GM18868 (cell line): Measurements from ENCODE around the gene ACOT13.
"Not testable (repeated sequence)": the region's sequence is repeated elsewhere in the genome, so short reads cannot be mapped to it uniquely, and the experiment has no call there.

ENCODE experiments used
- ATAC-seq: cut with Tn5 transposase; IDR thresholded peaks from one replicate; pipeline ENCODE4 v1.9.1; 2021; ENCODE audit warnings: mild to moderate bottlenecking, moderate library complexity; ENCODE audit not compliant: unreplicated experiment

The ACOT13 gene

DNA sequence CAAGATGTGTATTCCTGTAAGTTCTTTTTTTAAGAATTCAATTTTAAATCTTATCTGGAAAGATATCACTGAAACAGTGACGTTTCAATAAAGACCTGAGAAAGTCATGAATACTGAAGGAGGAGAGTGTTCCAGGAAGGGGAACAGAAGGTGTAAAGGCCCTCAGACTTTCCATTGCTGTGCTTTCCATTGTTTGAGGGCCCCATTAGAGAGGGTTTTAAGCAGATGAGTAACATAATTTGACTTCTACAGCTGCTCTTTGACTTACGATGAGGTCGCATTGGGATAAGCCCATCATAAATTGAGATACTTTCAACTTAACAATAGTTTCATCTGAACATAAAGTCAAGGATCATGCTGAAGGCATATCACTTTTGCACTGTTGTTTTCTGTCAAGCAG is 24.7 kb downstream of the ACOT13 start:
- no peak for ATAC-seq

DNA sequence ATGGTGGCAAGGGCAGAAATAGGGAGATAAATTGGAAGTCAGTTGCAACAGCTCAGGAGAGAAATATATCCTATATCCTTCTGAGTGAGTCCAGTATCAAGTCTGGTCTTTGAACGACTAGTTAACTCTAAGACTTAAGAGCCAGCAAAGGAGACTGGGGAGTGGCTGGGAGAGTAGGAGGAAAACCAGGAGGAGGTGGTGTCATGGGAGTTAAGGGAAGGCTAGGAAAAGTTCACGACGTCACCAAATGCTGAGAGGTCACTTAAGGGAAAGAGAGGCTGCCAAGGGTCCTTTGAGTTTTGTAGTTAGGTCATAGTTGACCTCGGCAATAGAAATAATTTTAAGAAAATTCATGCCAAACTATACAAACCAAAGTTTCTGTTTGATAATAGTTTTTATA is 25.1 kb downstream of the ACOT13 start:
- no peak for ATAC-seq

DNA sequence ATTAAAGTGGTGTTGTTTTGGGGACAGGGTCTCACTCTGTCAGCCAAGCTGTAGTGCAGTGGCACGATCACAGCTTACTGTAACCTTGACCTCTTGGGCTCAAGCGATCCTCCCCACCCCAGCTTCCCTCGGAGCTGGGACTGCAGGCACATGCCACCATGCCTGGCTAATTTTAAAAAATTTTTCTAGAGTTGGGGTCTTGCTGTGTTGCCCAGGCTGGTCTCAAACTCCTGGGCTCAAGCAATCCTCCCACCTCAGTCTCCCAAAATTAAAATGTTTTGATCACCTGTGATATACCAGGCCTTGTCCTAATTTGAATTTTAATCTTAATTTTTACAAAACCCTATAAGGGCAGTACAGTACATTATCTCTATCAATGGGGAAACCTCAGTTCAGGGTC is 25.5 kb downstream of the ACOT13 start:
- ATAC-seq = no peak

GRCh38 chr6:24692848-24693592 is 26.1 kb downstream of the ACOT13 start:
- ATAC-seq = no peak

- ATAC-seq = no peak
Observed at GRCh38 chr6:24694198-24694597, 27.3 kb downstream of the ACOT13 start.

DNA sequence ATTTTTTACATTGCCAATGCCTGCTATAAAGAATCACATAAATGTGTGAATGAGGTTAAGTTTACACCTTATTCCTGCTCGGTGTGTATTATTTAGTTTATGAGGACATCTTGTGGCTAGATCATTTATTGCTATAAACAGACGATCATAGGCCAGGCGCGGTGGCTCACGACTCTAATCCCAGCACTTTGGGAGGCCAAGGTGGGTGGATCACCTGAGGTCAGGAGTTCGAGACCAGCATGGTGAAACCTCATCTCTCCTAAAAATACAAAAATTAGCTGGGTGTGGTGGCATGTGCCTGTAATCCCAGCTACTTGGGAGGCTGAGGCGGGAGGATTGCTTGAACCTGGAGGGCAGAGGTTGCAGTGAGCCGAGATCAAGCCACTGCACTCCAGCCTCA is 28.8 kb downstream of the ACOT13 start:
- ATAC-seq = peak; percentile 78

- no peak for ATAC-seq
Observed at GRCh38 chr6:24696097-24696496, 29.2 kb downstream of the ACOT13 start.

- no peak for ATAC-seq
Observed at GRCh38 chr6:24699521-24700359, 32.9 kb downstream of the ACOT13 start.

- ATAC-seq = no peak
Observed at GRCh38 chr6:24702720-24703282, 35.9 kb downstream of the ACOT13 start.

- ATAC-seq = no peak
Observed at GRCh38 chr6:24704468-24704867, 37.6 kb downstream of the ACOT13 start.

DNA sequence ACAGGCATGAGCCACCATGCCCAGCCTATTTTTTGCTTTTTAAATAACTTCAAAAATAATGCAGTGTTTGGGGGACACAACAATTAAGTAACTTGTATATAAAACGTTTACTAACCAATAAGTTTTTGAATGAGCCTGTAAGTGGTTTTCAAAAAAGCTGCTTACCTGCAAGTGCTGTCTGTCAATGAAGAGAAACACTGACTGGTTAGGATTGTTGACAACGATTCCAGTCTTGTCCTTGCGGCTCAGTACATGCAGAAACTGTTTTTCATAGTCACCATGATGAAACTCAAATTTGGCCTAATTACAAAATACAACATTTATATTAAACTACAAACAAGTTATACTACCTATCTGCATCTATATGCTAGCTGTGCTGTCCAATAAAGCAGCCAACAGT is 41.7 kb downstream of the ACOT13 start:
- ATAC-seq = no peak

- ATAC-seq = no peak
Observed at GRCh38 chr6:24709014-24709711, 42.3 kb downstream of the ACOT13 start.

DNA sequence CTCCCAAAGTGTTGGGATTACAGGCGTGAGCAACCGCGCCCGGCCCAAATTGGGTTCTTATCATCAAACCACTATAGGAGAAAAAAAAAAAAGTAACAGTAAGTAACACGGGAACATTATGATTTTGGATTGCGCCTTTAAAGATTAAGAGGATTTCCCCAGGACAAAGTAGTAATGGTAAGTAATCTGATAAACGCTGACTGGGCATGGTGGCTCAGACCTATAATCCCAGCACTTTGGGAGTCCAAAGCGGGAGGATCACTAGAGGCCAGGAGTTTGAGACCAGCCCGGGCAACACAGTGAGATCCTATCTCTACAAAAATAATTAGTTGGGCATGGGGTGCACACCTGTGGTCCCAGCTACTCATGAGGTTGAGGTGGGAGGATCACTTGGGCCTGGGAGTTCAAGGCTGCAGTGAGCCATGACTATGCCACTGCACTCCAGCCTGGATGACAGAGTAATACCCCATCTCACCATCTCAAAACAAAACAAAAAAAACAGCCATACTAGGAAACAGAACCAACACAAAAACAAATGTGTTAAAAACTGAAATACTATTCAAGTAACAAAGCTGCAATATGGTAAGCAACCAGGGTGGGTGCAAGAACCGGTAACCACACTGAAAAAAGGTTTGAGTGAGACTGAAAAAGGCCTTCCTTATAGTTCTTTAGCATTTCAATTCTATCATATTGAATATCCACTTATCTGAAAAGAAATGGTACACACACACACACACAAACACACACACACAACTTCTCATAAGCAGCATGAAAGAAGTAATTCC is 43.8 kb downstream of the ACOT13 start:
- ATAC-seq = no peak

GRCh38 chr6:24716602-24717148 is 49.8 kb downstream of the ACOT13 start:
- not testable (repeated sequence) for ATAC-seq

DNA sequence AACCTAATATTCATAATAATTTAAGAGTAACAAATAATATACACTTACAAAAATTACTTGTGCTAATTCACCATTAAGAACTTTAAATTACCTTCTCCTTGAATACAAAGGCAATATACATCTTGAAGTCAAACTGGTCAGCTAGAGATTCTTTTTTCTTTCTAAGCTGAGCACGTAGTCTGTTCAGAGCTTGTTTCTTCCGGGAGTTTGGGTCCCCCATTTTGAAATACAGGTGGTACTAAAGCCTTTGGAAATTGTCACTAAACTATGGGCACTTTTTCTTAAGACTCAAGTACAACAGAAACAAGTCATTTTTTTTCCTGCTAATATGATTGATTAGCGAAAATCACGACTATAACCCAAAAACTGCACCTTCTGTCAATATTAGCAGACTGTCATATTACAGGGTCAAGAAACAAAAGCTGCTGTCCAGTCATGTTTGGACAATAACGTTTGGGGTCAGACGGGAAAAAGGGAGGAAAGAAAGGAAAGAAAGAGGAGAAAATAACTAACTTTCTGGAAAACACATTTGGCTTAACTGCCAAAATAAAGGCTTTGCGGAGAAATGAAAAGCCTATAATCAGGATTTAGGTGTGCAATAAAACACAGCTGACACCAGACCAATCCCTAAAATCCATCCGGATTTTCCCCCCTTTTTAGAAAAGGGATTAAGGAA is 51.7 kb downstream of the ACOT13 start:
- ATAC-seq = no peak

DNA sequence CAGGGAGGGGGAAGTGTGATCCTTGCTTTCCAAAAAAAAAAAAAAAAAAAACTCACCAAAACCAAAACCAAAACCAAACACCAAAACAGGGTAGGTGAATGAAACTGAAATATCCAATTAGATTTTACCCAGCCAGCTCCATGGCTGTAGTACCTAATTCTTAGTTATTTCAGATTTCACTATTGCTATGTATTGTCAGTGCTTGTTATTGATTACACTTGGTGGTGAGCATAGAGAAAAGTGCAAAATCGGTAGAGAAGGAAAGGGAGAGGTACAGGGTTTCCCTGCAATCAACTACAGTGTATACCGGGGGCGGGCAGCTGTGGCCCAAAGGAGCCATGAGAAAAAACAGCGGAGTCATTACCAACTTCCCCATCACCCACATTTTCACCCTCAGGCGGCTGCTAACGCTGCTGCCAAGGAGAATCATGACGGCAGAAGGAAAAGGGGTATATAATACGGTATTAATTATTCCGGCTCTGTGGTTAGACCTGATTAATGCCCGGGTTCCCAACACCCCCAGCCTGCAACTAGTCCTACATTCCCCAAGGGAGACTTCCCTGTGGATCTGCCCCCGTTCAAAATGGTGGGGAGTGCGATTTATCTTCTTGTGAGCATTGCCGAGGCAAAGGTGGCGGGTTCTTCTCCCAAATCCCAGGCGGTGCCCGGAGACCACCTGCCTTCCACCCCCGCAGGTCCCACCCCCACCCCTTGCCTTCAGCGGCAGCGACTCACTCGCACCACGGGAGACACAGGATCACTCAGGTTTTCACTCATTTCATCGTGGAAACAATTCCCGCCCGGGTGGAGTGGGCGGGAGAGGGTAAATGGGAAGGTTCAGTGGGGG is 52.5 kb downstream of the ACOT13 start, which contains the start of gene C6orf62:
TSS of gene C6orf62 (minus strand) at position 30 of the 847 bp plus-strand sequence. CDS start 486 bp downstream, outside the sequence.
- ATAC-seq = no peak

DNA sequence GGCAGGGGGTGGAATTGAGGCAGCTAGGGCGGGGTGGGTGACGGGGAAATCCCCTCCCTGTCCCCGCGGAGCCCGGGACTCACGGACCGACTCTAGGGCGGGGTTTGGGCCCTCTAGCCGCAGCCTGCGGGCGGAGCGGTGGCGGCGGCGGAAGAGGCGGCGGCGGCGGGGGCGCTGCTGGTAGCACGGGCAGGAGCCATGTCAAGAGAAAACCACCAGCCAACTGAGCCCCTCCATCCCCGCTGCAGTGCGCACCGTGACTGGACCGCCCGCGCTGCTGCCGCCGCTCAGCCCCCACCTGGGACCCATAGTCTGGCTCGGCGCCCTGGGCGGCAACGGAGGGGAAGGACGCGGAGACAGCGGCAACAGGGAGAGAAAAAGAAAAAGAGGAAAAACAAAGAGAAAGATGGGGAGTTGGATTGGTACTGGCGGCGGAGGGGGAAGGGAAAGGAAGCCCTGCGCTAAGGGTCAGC is 53.3 kb downstream of the ACOT13 start:
- ATAC-seq = peak; percentile 12
